Measurements from ENCODE around the gene ZXDC.

Gene ZXDC

GRCh38 chr3:126496894-126497850, 21.5 kb upstream of the ZXDC start:
- Histone ChIP-seq H3K4me3 (no peak overlapping the region), H3K4me1 (no peaks in the 10 kb centered on the region), H3K9me3 (no peaks in the 10 kb centered on the region), H3K27me3 (no peaks in the 10 kb centered on the region), H3K36me3 (no peaks in the 10 kb centered on the region), H3K27ac (no peak overlapping the region)
- intact Hi-C loops (cut with DNase I; ENCODE audit: low total_unique reads), result no loop called here
- no peak for DNase-seq
- no peak for TF ChIP-seq CTCF (IDR thresholded peaks at IDR 0.05)

- intact Hi-C loops (cut with DNase I; ENCODE audit: low total_unique reads), result no loop called here
- Histone ChIP-seq H3K27ac (no peak overlapping the region), H3K36me3 (no peaks in the 10 kb centered on the region), H3K27me3 (no peaks in the 10 kb centered on the region), H3K4me1 (peaks cover 0 to 3% (median 0%) of the 10 kb centered on the region in 4 donors), H3K9me3 (no peaks in the 10 kb centered on the region), H3K4me3 (no peak overlapping the region)
- no peak for TF ChIP-seq CTCF (IDR thresholded peaks at IDR 0.05)
- no peak for DNase-seq
Observed at GRCh38 chr3:126495786-126496185, 20.1 kb upstream of the ZXDC start.

- Histone ChIP-seq H3K4me3 (no peak overlapping the region), H3K4me1 (peaks cover 0 to 4% (median 0%) of the 10 kb centered on the region in 4 donors), H3K36me3 (no peaks in the 10 kb centered on the region), H3K27me3 (no peaks in the 10 kb centered on the region), H3K27ac (no peak overlapping the region), H3K9me3 (no peaks in the 10 kb centered on the region)
- no peak for TF ChIP-seq CTCF (IDR thresholded peaks at IDR 0.05)
- DNase-seq, result no peak
- intact Hi-C loops (cut with DNase I; ENCODE audit: low total_unique reads), result no loop called here
Observed at GRCh38 chr3:126494970-126495230, 19.2 kb upstream of the ZXDC start.

- peaks cover 0 to 4% (median 0%) of the 10 kb centered on the region in 4 donors for H3K4me1 ChIP-seq
- no peaks in the 10 kb centered on the region for H3K27me3 ChIP-seq
- H3K4me3 ChIP-seq, result no peak overlapping the region
- intact Hi-C loops (cut with DNase I; ENCODE audit: low total_unique reads), result no loop called here
- no peak for TF ChIP-seq CTCF (IDR thresholded peaks at IDR 0.05)
- no peak for DNase-seq
- no peaks in the 10 kb centered on the region for H3K9me3 ChIP-seq
- H3K27ac ChIP-seq, result no peak overlapping the region
- H3K36me3 ChIP-seq, result no peaks in the 10 kb centered on the region
Observed at GRCh38 chr3:126494204-126494969, 18.7 kb upstream of the ZXDC start.

- intact Hi-C loops (cut with DNase I; ENCODE audit: low total_unique reads), result no loop called here
- TF ChIP-seq CTCF (IDR thresholded peaks at IDR 0.05), result no peak
- peaks cover 0 to 4% (median 0%) of the 10 kb centered on the region in 4 donors for H3K4me1 ChIP-seq
- no peaks in the 10 kb centered on the region for H3K9me3 ChIP-seq
- H3K27me3 ChIP-seq, result peaks cover 0 to 4% of the 10 kb centered on the region in 2 donors
- H3K4me3 ChIP-seq, result no peak overlapping the region
- H3K36me3 ChIP-seq, result no peaks in the 10 kb centered on the region
- no peak overlapping the region for H3K27ac ChIP-seq
- DNase-seq, result no peak
Observed at GRCh38 chr3:126493739-126494138, 18.0 kb upstream of the ZXDC start.
